Measurements from ENCODE around the gene ABCD3.

ABCD3 gene

DNA sequence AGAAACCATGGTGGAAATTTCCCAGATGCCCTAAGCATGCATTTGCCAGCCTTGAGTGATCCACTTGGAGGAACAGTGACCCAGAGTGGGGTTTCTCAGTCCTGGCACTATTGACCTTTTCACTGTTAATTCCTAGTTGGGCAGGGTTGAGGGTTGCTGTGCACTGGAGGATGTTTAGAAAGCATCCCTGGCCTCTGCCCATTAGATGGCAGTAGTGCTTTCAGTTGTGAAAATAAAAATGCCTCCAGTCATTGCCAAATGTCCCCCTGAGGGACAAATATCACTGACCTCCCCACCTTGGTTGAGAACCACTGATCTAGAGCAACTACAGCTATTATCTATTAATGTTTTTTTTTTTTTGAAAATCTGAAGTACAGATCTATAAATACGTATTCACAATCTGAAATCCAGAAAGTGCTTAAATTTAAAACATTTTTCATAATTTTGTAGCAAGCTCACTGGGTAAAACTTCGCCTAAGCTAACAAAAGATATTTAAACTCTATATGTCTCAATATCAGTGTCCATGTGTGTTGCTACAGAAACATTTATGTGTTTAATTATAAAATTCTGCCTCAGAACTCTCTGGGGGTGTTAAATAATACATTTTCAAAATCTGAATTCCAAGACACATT, 96.0 kb downstream of the ABCD3 start:
- peak; percentile 67 for DNase-seq (ENCODE audit: low read depth)
- no peak for TF ChIP-seq MAX (IDR thresholded peaks at IDR 0.05; ENCODE audit: low read depth, low read length)
- TF ChIP-seq CTCF (IDR thresholded peaks at IDR 0.05; ENCODE audit: low read depth, low read length): peak; percentile 77
- no peak overlapping the region for H3K4me3 ChIP-seq (ENCODE audit: low read depth, low read length)

GRCh38 chr1:94515296-94515947, 97.2 kb downstream of the ABCD3 start:
- no peak for DNase-seq (ENCODE audit: low read depth)
- no peak overlapping the region for H3K4me3 ChIP-seq (ENCODE audit: low read depth, low read length)
- TF ChIP-seq MAX (IDR thresholded peaks at IDR 0.05; ENCODE audit: low read depth, low read length): no peak
- TF ChIP-seq POLR2A (IDR thresholded peaks at IDR 0.05; ENCODE audit: extremely low read depth, insufficient read length): no peak
- no peak for TF ChIP-seq MYC (IDR thresholded peaks at IDR 0.05; ENCODE audit: low read depth, low read length)
- TF ChIP-seq CTCF (IDR thresholded peaks at IDR 0.05; ENCODE audit: low read depth, low read length): no peak

DNA sequence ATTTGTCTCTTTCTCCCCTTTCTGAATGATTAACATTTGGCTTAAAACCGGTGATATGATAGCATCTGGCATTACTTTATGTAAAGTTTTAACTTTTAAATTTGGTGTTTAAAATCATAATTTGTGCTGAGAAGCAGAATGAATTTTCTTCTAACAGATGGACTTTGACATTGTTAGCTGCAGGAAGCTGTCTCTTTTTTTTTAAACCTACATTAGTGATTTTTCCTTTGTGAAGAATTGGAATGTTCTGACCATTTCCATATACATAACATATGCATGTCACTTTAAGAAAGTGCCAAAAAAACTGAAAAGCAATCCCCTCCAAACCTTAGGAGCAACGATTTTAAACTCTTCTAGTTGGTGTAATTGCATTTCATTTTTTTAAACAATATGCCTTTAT, 101.2 kb downstream of the ABCD3 start:
- no peak overlapping the region for H3K4me3 ChIP-seq (ENCODE audit: low read depth, low read length)
- DNase-seq (ENCODE audit: low read depth): no peak
- TF ChIP-seq MYC (IDR thresholded peaks at IDR 0.05; ENCODE audit: low read depth, low read length) (no peak), MAX (IDR thresholded peaks at IDR 0.05; ENCODE audit: low read depth, low read length) (no peak), POLR2A (IDR thresholded peaks at IDR 0.05; ENCODE audit: extremely low read depth, insufficient read length) (no peak)

GRCh38 chr1:94522304-94522703, 104.1 kb downstream of the ABCD3 start:
- no peak overlapping the region for H3K4me3 ChIP-seq (ENCODE audit: low read depth, low read length)
- TF ChIP-seq CTCF (IDR thresholded peaks at IDR 0.05; ENCODE audit: low read depth, low read length): peak; percentile 40
- TF ChIP-seq MYC (IDR thresholded peaks at IDR 0.05; ENCODE audit: low read depth, low read length): no peak
- DNase-seq (ENCODE audit: low read depth): peak; percentile 77

DNA sequence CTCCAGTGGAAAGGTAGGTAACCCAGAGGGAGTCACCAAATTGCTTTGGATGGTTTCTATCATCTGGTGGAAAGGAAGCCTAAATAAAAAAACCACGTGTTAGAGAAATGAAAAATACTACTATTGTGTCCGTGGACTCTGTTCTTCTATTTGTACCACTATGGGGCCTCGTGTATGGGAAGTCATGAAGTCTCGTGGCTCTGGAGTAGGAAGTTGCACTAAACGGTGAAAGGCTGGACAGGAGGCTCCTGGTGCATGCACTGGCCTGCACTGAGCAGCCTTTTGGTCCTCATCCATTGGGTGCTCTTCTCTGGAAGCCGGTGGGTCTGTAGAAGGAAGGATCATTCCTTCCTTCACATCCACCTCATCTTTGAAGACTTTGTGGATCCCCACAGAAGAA, 106.3 kb downstream of the ABCD3 start:
- no peak for DNase-seq (ENCODE audit: low read depth)
- H3K4me3 ChIP-seq (ENCODE audit: low read depth, low read length): no peak overlapping the region
- TF ChIP-seq MYC (IDR thresholded peaks at IDR 0.05; ENCODE audit: low read depth, low read length): no peak
- TF ChIP-seq POLR2A (IDR thresholded peaks at IDR 0.05; ENCODE audit: extremely low read depth, insufficient read length): no peak
- no peak for TF ChIP-seq MAX (IDR thresholded peaks at IDR 0.05; ENCODE audit: low read depth, low read length)
- no peak for TF ChIP-seq CTCF (IDR thresholded peaks at IDR 0.05; ENCODE audit: low read depth, low read length)

GRCh38 chr1:94526152-94526980, 108.2 kb downstream of the ABCD3 start:
- no peak for DNase-seq (ENCODE audit: low read depth)
- TF ChIP-seq MYC (IDR thresholded peaks at IDR 0.05; ENCODE audit: low read depth, low read length) (no peak), MAX (IDR thresholded peaks at IDR 0.05; ENCODE audit: low read depth, low read length) (no peak), POLR2A (IDR thresholded peaks at IDR 0.05; ENCODE audit: extremely low read depth, insufficient read length) (no peak), CTCF (IDR thresholded peaks at IDR 0.05; ENCODE audit: low read depth, low read length) (no peak)
- H3K4me3 ChIP-seq (ENCODE audit: low read depth, low read length): no peak overlapping the region
